SK-MEL-5 (cell line): Measurements from ENCODE around the gene E2F6. TPM values are rescaled to one million over a fixed set of nuclear protein-coding genes. Genes with fewer than 3 reads are reported as not detected.

ENCODE experiments used
- DNase-seq: peaks from one replicate; pipeline ENCODE4 v3.0.0-alpha.2; 2016; ENCODE audit warnings: low read depth, low spot score
- in situ Hi-C: cut with HindIII; loops from 2 replicates; pipeline ENCODE4 v1.10.0; 2016; ENCODE audit warnings: low sequenced_read_pairs, high pct_unique_total_duplicates, low pct_unique_long_range_greater_than_20kb
- total RNA-seq: library from RNA; depleted of rRNA; stranded (reverse); fragments of >200 nt; shearing (Covaris generic); gene quantifications from 2 replicates; pipeline ENCODE4 v1.2.3, GENCODE V29; 2014

The E2F6 gene
- total RNA-seq, 1 experiment from 2014 or later: 44.4 TPM

DNA sequence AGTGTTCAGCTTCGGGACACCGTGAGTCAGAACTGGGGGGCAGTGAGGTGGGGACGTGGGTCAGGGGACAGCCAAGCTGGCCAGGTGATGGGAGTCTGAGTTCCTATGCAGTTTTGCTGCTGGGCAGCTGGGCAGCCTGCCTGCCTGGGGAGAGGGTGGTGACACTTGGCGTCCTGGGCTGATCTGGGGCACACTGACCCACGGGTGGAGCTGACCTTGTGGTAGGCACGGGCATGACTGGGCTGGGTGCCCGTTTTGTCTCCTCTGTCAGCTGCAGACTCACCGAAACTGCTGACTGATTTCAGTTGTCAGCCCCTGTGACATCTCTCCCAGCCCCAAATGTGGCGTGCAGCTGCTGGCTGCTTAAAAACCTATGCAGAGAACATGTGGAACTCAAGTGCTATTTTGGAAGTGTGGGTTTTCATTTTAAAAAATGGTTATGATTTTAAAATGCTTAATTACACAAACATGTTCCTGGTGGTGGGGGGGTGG is 32.6 kb upstream of the E2F6 start:
- DNase-seq: peak; percentile 70
- in situ Hi-C loops: no loop called here

DNA sequence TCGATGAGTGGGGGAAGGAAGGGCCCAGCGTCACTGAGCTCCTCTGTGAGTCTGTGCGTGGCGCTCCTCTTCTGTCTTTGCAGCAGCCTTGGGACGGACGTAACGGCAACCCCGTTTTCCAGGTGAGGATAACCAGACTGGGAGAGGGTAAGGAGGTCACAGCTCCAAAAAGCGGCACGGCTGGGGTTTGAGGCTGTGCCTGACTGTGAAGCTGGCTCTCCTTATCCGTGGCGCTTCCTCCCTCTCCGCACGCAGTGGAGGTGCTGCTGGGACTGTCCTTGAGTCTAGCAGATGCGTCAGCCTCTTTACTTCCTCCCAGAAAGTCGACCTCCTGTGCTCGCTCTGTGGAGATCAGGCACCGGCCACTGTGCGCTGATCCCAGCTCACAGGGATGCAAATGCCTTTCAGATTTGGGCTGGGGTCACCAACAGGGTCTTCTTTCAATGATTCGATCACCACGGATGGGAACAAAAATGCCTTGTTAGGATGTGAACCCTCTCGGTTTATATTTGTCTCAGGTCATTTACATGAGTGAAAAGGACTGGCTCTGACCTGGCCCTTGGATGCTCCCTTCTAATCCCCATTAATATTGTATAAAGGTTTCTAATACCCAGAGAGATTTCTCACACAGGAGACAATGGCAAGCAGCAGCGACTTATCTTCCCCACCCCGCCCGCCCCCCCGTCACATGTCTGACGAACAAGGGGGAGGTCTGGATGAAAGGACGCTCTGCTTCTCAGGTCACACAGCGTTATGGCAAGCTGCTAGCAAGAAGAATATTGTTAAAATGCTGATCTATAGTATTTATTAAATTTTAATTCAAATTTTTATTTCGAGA is 30.1 kb upstream of the E2F6 start:
- in situ Hi-C loops: no loop called here
- no peak for DNase-seq

DNA sequence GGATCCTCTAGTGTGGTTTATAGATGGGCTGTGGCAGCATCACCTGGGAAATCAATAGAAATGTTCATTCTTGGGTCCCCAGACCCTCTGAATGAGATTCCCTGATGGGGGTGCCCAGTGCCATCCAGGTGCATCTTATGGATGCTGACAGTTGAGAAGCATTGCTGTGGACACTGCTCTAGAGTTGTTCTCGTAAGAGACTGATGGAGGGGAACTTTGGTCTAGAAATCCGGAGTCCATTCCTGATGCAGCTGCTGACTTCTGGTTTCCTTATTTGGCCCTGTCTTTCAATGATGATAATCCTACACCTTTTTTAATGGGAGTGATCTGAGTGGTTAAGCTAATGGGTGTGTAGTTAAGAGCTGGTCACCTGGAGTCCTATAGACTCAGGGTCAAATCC is 28.3 kb upstream of the E2F6 start:
- in situ Hi-C loops: no loop called here
- no peak for DNase-seq

DNA sequence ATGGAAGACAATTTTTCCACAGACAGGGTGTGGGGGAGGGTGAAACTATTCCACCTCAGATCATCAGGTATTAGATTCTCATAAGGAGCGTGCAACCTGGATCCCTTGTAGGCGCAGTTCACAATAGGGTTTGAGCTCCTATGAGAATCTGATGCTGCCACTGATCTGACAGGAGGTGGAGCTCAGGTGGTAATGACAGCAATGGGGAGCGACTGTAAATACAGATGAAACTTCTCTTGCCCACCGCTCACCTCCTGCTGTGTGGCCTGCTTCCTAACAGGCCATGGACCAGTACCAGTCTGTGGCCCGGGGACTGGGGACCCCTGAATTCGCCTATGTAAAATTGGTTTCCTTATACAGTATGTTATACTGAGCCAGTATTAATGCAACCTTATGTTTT is 27.3 kb upstream of the E2F6 start:
- in situ Hi-C loops: no loop called here
- DNase-seq: no peak

DNA sequence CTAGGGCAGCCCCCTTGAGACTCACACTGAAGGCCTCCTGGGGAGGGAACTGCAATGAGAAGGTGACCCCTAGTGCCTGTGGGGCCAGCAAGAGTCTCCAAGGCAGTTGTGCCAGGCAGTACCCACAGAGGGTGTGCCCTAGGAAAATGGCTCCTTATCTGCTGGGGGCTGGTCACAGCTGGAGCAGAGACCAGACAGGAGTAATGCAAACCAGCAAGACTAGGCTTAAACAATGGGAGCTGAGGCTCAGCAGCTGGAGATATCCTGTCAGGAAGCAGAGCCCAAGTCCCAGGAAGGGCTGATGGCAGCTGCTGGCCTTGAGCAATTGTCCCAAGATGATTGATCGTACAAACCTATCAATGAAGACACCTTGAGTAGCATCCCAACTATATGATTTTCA is 26.8 kb upstream of the E2F6 start:
- in situ Hi-C loops: no loop called here
- no peak for DNase-seq

DNA sequence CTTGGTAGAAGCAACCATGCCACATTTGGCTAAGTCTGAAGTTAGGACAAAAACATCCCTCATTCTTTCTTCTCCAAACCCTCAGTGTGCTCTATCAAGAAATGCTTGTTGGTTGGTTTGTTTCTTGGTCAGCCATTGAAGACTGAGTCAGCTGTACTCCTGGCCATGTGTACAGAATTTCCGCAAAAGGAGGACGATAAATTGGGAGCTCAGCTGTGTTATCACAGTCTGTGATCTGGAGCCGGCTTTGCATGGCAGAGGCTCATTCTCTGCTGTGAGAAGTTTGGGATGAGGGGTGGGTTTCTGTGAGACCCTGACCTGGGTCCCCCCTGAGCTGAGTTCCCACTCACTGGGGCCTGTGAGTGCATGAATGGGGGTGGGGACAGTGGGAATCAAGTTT is 26.3 kb upstream of the E2F6 start:
- in situ Hi-C loops: no loop called here
- DNase-seq: no peak

DNA sequence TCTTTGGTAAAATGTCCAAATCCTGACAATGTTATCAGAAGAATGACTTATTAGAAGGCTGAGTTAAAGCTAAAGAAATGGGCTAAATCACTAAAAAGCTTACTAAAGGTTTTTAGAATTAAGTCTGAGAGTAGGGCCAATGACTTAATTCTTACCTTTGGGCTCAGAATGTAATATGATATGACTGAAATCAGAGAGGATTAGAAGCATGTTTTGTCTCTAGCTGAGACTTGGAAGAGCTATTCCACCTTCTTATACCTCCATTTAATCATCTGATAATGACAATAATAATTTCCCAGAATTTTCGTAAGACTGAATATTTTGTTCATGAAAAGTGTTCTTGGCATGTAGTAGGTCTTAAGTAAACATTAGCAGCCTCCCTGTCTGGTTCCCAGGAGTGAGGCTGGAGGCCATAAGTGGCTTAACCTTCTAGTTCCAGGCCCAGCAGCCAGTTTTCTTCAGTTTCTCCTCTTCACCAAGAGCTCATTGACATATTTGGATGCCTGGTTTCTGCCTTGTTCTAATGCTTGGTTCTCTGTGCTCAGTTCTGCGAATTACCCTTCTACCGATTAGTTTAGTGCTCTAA is 25.5 kb upstream of the E2F6 start:
- in situ Hi-C loops: no loop called here
- DNase-seq: no peak

DNA sequence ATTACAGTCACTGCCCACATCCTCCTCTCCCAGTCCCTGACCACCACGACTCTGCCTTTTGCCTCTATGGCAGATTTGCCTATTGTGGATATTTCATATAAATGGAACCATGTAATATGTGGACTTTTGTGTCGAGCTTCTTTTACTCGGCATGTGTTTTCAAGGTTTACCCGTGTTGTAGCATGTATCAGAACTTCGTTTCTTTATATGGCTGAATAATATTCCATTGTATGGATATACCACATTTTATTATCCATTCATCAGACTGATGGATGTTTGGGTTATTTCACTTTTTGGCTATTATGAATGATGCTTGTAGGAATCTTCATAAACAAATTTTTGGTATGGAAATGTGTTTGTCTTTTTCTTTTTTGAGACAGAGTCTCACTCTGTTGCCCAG is 24.2 kb upstream of the E2F6 start:
- in situ Hi-C loops: no loop called here
- DNase-seq: no peak

DNA sequence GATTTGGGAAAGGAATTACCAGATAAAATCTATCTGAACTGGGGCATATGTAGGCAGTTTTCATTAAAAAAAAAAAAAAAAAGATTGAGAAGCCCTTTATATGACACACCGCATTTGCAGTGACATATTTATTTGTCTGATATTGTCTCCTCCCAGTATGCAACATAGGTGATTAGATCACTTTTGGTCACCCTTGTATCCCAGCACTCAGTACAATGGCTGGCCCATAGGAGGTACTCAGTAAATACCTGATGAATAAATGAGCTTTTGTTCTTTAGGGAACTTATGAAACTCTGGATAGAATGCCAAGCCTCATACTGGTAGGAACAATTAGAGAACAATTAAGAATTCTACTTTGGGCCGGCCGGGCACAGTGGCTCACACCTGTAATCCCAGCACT is 22.8 kb upstream of the E2F6 start:
- in situ Hi-C loops: no loop called here

DNA sequence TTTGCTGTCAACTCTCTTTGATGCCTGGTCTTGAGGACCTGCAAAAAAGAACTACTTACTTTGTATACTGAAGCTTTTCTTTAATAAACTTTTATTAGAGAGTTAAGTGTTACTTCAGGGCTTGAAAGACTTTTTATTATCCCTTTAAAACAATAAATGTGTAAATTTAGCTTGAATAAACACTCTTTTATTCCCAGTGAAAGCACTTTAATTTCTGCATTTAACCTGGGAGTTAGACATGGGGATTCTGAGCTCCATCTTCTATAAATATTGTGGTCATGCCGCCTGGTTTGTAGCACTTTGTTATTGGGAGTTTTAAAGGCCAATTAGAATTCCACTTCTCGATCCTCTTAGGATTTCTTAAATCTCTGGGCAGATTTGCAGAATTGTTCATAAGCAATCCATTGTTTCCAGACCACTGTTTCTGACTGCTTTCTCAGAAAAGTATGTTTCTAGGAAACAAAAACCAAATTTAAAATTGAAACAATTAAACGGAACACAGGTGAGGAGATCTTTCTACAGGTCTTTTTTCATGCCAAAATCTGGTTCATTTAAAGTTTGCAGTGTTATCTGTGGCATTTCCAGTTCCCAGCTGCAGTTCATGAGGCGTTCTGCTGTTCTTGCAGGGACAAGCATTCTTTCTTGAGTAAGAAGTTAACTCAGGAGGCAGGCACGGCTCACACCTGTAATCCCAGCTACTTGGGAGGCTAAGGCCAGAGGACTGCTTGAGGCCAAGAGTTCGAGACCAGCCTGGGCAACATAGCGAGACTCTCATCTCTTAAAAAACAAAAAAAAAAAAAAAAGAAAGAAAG is 18.1 kb upstream of the E2F6 start:
- in situ Hi-C loops: no loop called here
- DNase-seq: peak; percentile 37

More for the DNA sequence above, 22.8 kb upstream of the E2F6 start:
- no peak for DNase-seq

DNA sequence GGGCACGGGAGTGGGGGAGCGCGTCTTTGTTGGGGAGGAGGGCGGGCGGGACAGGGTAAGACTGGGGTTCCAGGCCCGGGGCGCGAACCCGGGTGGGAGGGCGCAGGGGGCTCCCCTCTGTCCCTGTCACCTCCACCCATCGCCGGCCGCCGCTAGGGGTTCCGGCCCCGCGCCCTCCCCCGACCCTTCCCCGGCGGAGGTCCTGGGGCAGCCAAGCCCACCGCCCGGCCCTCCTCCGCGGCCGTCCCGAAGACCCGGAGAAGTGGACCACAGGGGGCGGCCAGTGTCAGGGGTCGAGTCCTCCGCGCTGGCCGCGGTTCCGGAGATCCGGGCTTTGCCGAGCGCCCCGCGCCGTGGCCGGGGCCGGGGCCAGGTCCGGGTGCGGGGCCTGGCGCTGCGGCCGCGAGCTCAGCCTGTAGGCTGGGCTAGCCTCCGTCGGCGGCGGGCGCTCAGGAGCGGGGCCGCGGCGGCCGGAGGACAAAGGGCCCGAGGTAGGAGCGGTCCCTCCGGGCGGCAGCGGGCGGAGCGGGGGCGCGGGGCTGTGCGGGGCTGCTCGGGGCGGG is 16.6 kb upstream of the E2F6 start:
- in situ Hi-C loops: no loop called here
- no peak for DNase-seq

DNA sequence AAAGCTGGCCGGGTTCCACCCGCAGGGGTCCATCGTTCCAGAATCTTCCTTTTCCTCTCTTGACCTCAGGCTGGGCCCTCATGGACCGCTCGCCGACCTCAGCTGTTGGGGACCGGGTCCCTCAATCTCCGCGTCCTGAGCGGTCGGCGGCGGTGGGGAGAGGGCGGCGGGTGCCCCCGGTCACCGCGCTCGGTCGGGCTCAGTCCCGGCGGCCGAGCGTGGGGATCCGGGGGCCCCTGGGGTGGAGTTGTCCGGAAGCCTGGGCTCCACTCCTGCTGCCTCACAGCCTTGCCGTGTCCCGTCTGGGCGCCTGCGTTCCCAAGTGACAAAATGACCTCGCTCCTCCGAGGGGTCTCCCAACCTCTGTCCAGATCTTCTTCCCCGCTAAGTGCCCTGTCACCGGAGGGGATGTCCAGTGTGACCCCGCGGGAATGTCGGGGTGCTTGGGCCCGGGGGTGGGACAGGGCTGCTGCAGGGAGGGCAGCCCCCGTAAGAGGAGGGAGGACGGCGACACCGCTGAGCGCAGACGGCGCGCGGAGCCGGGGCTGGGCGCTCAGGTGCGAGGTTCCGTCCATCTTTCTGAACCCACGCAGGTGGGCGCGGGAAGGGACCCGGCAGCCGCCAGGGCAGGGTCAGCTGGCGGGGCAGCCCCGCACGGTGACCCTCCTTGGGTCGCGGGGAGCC is 16.0 kb upstream of the E2F6 start:
- no peak for DNase-seq
- in situ Hi-C loops: no loop called here

DNA sequence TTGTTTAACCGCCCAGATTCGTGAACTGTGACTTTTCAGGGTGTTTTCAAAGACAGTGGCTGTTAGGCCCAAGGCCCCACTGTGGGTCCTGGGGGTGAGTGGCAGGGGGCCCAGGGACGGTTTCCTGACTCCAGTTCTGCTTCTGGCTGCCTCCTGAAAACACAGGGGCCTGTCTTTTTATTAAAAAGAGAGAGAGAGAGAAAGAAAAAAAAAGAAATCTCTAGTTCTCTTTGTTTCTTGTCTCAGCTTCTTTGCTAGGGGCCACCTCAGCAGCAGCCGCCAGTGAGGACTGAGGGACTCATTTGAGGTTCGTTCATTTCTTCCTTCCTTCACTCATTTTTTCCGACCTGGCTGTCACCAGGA is 15.4 kb upstream of the E2F6 start:
- no peak for DNase-seq
- in situ Hi-C loops: no loop called here

DNA sequence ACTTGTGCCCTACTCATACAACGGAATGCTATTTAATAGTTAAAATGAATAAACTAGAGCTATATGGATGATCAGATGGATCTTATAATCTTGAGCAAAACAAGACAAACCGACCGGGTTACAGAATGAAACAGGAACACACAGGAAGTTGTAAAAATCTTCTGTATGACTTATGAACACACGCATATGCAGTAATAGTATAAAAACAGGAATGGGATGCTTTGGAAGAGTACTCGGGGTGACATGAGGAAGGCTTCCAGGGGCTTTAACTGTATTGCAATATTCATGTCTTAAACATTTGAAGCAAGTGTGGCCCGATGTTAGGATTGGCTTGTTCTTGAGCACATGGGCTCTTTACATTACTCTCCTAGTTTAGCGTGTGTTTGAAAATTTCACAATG is 14.9 kb upstream of the E2F6 start:
- no peak for DNase-seq
- in situ Hi-C loops: no loop called here

DNA sequence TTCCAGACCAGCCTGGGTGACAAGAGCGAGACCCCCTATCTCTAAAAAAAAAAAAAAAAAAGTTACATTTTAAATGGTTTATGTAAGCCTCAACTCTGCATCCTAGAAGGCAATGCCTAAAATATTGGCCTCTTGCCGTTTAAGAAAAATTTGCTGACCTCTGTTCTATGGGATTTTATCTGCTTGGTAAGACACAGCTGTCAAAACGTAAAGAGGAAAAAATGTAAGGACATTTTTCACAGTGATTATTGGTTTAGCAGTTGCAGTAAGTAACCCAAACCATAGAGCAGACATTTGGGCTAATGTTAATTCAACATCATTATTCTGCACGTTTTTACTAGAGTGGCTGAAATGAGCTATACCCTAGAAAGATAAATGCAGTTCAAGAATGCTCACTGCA is 14.4 kb upstream of the E2F6 start:
- in situ Hi-C loops: no loop called here
- DNase-seq: no peak

DNA sequence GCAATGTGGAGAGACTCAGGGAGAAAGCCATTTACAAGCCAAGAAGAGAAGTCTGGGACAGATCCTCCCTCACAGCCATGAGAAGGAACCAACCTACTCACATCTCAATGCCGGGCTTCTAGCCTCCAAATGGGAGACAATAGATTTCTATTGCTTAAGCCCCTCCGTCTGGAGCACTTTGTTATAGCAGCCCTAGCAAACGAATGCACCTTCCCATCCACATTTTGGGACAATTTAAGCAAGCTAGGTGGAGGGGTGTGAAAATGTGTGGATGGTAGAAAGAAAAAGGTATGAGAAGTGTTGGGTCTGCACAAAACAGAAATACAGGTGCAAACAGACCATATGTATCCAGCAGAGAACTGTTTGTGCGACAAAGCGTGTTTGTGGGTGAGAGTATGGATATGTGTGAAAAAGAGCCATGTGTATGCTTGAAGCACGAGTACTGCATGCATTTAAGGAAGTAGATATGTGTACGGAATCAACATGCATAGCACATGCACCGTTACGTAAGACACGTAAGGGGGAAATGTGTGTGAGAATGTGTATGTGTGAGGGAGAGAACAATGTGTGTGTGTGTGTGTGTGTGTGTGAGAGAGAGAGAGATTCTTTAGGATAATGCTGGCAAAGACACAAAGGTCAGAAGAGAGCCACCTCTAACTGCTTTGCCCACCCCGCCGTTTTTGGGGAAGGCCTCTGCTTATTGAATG is 13.1 kb upstream of the E2F6 start:
- in situ Hi-C loops: no loop called here
- no peak for DNase-seq

DNA sequence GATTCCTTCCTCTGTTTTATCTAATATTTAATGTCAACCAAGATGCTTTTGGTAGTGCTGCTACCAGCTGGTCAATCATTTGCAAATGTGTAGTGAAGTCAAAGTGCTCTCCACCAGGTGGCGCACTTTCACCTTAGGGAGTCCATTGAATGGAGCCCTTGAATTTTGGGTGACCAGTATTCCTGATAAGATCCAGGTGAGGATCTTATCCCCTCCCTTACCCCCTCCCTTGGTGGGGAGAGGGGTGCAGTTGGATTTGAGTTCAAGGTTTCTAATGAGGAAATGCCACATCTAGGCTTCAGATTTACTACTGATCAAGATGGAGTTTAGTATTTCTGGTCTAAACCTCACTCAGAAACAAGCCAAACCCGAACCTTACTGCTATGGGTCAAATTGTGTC is 12.0 kb upstream of the E2F6 start:
- peak; percentile 92 for DNase-seq
- in situ Hi-C loops: no loop called here
